OCI-LY7 (cell line): Measurements from ENCODE around the gene OR1N1. TPM values are rescaled to one million over a fixed set of nuclear protein-coding genes. Genes with fewer than 3 reads are reported as not detected.
"Not testable (repeated sequence)": the region's sequence is repeated elsewhere in the genome, so short reads cannot be mapped to it uniquely, and the experiment has no call there.

Experiments used
- BruUV-seq: library from RNA; stranded (reverse); fragments of 400-500 nt; replicated peaks from 2 replicates; lab custom pipeline; 2021; lab: Mats Ljungman, UMichigan
- CTCF ChIA-PET: fragments of 300-600 bp; sonication (Branson Sonifier 250); formaldehyde crosslinking; loops from one replicate; lab custom pipeline; 2022; ENCODE audit warnings: antibody characterized with exemption; ENCODE audit not compliant: unreplicated experiment; lab: Charles Lee
- POLR2A ChIA-PET: fragments of 300-600 bp; sonication (Branson Sonifier 250); formaldehyde crosslinking; loops from one replicate; lab custom pipeline; 2022; ENCODE audit warnings: antibody characterized with exemption; lab: Charles Lee
- DNase-seq: peaks from one replicate; pipeline ENCODE4 v3.0.0-alpha.2; 2015; ENCODE audit warnings: low spot score
- H2AFZ ChIP-seq: fragments of 200-600 bp; sonication (generic), shearing (Covaris generic); 2 replicates; pipeline ENCODE4 v1.6.1; 2014; ENCODE audit warnings: mild to moderate bottlenecking, antibody characterized with exemption, low read length, moderate library complexity
- H3K27ac ChIP-seq: fragments of 200-600 bp; sonication (generic); 2 replicates; pipeline ENCODE4 v1.5.1; 2014; ENCODE audit warnings: mixed run types, low read depth, mild to moderate bottlenecking, moderate library complexity, low read length, inconsistent platforms; ENCODE audit not compliant: poor library complexity, severe bottlenecking
- H3K36me3 ChIP-seq: fragments of 200-600 bp; sonication (generic); 2 replicates; pipeline ENCODE4 v1.6.1; 2014; ENCODE audit warnings: mild to moderate bottlenecking, antibody characterized with exemption, low read length, moderate library complexity, mixed read lengths; ENCODE audit not compliant: insufficient read depth
- H3K4me1 ChIP-seq: fragments of 200-600 bp; sonication (generic); 2 replicates; pipeline ENCODE4 v1.5.1; 2014; ENCODE audit warnings: mild to moderate bottlenecking, low read length; ENCODE audit not compliant: insufficient read depth, poor library complexity, severe bottlenecking
- H3K4me2 ChIP-seq: fragments of 200-600 bp; sonication (generic); 2 replicates; pipeline ENCODE4 v1.6.1; 2014; ENCODE audit warnings: mild to moderate bottlenecking, low read length
- H3K4me3 ChIP-seq: fragments of 200-600 bp; sonication (generic); 2 replicates; pipeline ENCODE4 v1.5.1; 2014; ENCODE audit warnings: mild to moderate bottlenecking, low read depth, low read length; ENCODE audit not compliant: poor library complexity, severe bottlenecking
- H3K79me2 ChIP-seq: fragments of 200-600 bp; sonication (generic); 2 replicates; pipeline ENCODE4 v1.6.1; 2016; ENCODE audit warnings: low read depth, mild to moderate bottlenecking, low read length, moderate library complexity, mixed read lengths; ENCODE audit not compliant: insufficient read depth
- H3K9me2 ChIP-seq: fragments of 200-600 bp; sonication (generic); 2 replicates; pipeline ENCODE4 v1.6.1; 2016; ENCODE audit warnings: mild to moderate bottlenecking, low read length, mixed read lengths; ENCODE audit not compliant: insufficient read depth
- H3K9me3 ChIP-seq: fragments of 200-600 bp; sonication (generic); 2 replicates; pipeline ENCODE4 v1.6.1; 2014; ENCODE audit warnings: mild to moderate bottlenecking, mixed run types, low read length, mixed read lengths
- H4K20me1 ChIP-seq: fragments of 200-600 bp; sonication (generic); 2 replicates; pipeline ENCODE4 v1.6.1; 2014; ENCODE audit warnings: mild to moderate bottlenecking, antibody characterized with exemption, low read length, moderate library complexity, mixed read lengths; ENCODE audit not compliant: insufficient read depth
- EZH2phosphoT487 ChIP-seq: fragments of 200-600 bp; sonication (generic); IDR thresholded peaks from 2 replicates; pipeline ENCODE4 v1.6.1; 2018; ENCODE audit warnings: low read depth, borderline replicate concordance, mild to moderate bottlenecking, mixed run types, antibody characterized with exemption, low read length, moderate library complexity, mixed read lengths
- intact Hi-C: fragments of 100-400 bp; cut with micrococcal nuclease; formaldehyde crosslinking; loops from one replicate; pipeline ENCODE4 v1.10.0; 2022; ENCODE audit not compliant: unreplicated experiment
- total RNA-seq, 2 experiments: library from RNA; depleted of rRNA in 1 of 2; stranded (reverse); fragments of >200 nt in 1 of 2; shearing (Covaris generic) in 1 of 2; gene quantifications; 2 replicates each; pipeline ENCODE4 v1.2.3, GENCODE V29; 2014 to 2022
- TF ChIP-seq, protein P1 (sequence below): fragments of 200-600 bp; sonication (generic); conservative IDR thresholded peaks from 2 replicates; pipeline ENCODE4 v1.5.1; 2014; ENCODE audit warnings: mild to moderate bottlenecking, antibody characterized with exemption, low read length, moderate library complexity, mixed read lengths

The OR1N1 gene
- total RNA-seq, 2 experiments from 2014 or later: not detected

DNA sequence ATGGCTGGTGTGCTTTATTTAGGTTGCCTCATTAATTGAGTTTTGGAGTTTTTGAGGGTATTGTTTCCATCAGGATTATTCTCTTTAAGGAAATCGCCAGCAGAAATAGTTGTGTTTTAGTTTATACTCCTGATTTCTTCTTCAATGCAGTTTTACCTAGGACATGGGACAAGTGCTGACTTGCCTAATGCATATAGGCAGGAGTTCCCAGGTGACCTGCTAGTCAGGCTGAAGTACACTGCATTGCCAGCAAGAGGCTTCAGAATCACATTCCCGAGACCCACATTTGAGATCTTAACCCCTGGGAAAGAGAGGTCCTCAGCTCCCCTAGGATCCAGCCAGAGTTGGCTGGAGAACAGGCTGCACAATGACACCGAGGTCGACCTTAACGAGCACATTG is 24.3 kb upstream of the OR1N1 start:
- CTCF ChIA-PET: no interaction called here
- Histone ChIP-seq H2AFZ (no peak overlapping the region), H3K9me3 (no peaks in the 10 kb centered on the region), H3K4me1 (no peaks in the 10 kb centered on the region), H3K79me2 (no peaks in the 10 kb centered on the region), H3K27ac (no peak overlapping the region), H3K9me2 (no peaks in the 10 kb centered on the region), H3K4me2 (no peak overlapping the region), H3K36me3 (no peaks in the 10 kb centered on the region), H4K20me1 (no peaks in the 10 kb centered on the region), H3K4me3 (no peak overlapping the region)
- intact Hi-C loops: no loop called here
- DNase-seq: no peak
- BruUV-seq: no TSS peak
- no peak for TF ChIP-seq EZH2phosphoT487
- TF ChIP-seq, protein P1, sequence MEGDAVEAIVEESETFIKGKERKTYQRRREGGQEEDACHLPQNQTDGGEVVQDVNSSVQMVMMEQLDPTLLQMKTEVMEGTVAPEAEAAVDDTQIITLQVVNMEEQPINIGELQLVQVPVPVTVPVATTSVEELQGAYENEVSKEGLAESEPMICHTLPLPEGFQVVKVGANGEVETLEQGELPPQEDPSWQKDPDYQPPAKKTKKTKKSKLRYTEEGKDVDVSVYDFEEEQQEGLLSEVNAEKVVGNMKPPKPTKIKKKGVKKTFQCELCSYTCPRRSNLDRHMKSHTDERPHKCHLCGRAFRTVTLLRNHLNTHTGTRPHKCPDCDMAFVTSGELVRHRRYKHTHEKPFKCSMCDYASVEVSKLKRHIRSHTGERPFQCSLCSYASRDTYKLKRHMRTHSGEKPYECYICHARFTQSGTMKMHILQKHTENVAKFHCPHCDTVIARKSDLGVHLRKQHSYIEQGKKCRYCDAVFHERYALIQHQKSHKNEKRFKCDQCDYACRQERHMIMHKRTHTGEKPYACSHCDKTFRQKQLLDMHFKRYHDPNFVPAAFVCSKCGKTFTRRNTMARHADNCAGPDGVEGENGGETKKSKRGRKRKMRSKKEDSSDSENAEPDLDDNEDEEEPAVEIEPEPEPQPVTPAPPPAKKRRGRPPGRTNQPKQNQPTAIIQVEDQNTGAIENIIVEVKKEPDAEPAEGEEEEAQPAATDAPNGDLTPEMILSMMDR: no peak
- POLR2A ChIA-PET: interaction anchor here (0.6 kb wide), 1 partner anchor 431 kb away, joined by 3 read pairs; no protein-coding TSS in a partner anchor

DNA sequence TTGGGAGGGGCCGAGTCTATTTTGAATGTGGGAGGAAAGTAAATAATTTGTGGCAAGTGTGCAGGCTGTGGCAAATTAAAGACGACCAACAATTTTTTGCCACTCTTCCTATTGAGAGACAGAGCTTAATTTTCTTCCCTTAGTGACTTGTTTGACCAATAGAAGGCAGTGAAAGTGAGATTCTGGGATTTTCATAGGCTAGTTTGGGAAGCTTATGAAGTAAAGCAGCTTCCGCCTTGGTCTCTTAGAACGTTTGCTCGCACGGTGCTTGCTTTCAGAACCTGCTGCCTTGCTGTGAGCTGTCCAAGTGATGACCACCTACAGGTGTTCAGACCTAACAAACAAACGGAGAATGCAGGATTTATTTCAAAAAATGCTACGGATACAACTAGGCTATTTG is 19.1 kb upstream of the OR1N1 start:
- DNase-seq: no peak
- no TSS peak for BruUV-seq
- no peaks in the 10 kb centered on the region for H3K4me1 ChIP-seq
- CTCF ChIA-PET: no interaction called here
- no peaks in the 10 kb centered on the region for H3K36me3 ChIP-seq
- H3K9me3 ChIP-seq: no peaks in the 10 kb centered on the region
- no peak overlapping the region for H3K4me2 ChIP-seq
- H3K4me3 ChIP-seq: no peak overlapping the region
- no peaks in the 10 kb centered on the region for H4K20me1 ChIP-seq
- no peaks in the 10 kb centered on the region for H3K79me2 ChIP-seq
- no peaks in the 10 kb centered on the region for H3K9me2 ChIP-seq
- intact Hi-C loops: no loop called here
- POLR2A ChIA-PET: no interaction called here
- H3K27ac ChIP-seq: no peak overlapping the region
- no peak for TF ChIP-seq EZH2phosphoT487
- TF ChIP-seq, protein P1: no peak
- no peak overlapping the region for H2AFZ ChIP-seq

DNA sequence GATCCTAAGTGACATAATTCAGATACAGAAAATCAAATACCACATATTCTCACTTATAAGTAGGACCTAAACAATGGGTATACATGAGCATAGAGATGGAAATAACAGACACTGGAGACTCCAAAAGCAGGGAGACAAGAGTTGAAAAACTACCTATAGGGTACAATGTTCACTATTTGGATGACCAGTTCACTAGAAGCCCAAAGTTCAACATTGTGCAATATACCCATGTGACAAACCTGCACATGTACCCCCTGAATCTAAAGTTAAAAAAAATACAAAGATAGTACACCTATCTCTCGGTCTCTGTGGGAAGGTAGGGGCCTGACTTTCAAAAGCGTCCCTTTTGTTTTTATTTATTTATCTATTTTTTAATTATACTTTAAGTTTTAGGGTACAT is 11.7 kb upstream of the OR1N1 start:
- Histone ChIP-seq H3K9me2 (no peaks in the 10 kb centered on the region), H3K79me2 (no peaks in the 10 kb centered on the region), H3K4me3 (no peak overlapping the region), H3K4me2 (no peak overlapping the region), H3K9me3 (no peaks in the 10 kb centered on the region), H3K27ac (no peak overlapping the region), H4K20me1 (no peaks in the 10 kb centered on the region), H2AFZ (no peak overlapping the region), H3K4me1 (no peaks in the 10 kb centered on the region), H3K36me3 (no peaks in the 10 kb centered on the region)
- DNase-seq: no peak
- BruUV-seq: no TSS peak
- TF ChIP-seq, protein P1: no peak
- no peak for TF ChIP-seq EZH2phosphoT487
- POLR2A ChIA-PET: no interaction called here
- CTCF ChIA-PET: no interaction called here
- intact Hi-C loops: no loop called here

DNA sequence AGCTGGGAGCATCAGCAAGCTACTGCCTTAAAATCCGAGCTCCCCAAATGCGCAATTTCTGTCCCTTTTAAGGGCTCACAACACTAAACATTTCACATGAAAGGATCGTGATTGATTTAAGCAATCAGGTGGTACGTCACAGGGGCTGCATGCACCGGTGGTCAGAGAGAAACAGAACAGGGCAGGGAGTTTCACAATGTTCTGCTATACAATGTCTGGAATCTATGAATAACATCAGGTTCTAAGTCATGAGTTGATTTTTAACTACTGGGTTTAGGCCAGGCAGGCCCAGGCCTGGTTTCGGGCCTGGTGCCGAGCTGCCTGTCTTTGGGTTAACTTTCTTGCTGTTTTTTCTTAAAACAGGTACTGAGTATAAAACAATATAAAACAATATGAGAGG is 10.0 kb upstream of the OR1N1 start:
- CTCF ChIA-PET, intact Hi-C loops, H2AFZ ChIP-seq, H3K79me2 ChIP-seq, H3K36me3 ChIP-seq, H4K20me1 ChIP-seq, H3K9me3 ChIP-seq, DNase-seq, H3K4me2 ChIP-seq, H3K4me3 ChIP-seq, H3K4me1 ChIP-seq, H3K9me2 ChIP-seq, H3K27ac ChIP-seq, BruUV-seq, POLR2A ChIA-PET: not testable (repeated sequence)
